ENCODE data around the gene DOCK1.

The DOCK1 gene

GRCh38 chr10:127418536-127419168 lies 513.4 kb downstream of the DOCK1 start:
- TF ChIP-seq CTCF (IDR thresholded peaks at IDR 0.05; ENCODE audit: low read depth, low read length) (no peak), MYC (IDR thresholded peaks at IDR 0.05; ENCODE audit: low read depth, low read length) (no peak), POLR2A (IDR thresholded peaks at IDR 0.05; ENCODE audit: extremely low read depth, insufficient read length) (no peak)
- no peak for DNase-seq (ENCODE audit: low read depth)
- H3K4me3 ChIP-seq (ENCODE audit: low read depth, low read length): no peak overlapping the region

GRCh38 chr10:127420138-127420684 lies 515.0 kb downstream of the DOCK1 start:
- no peak for TF ChIP-seq MYC (IDR thresholded peaks at IDR 0.05; ENCODE audit: low read depth, low read length)
- TF ChIP-seq POLR2A (IDR thresholded peaks at IDR 0.05; ENCODE audit: extremely low read depth, insufficient read length): no peak
- no peak for TF ChIP-seq CTCF (IDR thresholded peaks at IDR 0.05; ENCODE audit: low read depth, low read length)
- TF ChIP-seq MAX (IDR thresholded peaks at IDR 0.05; ENCODE audit: low read depth, low read length): no peak
- H3K4me3 ChIP-seq (ENCODE audit: low read depth, low read length): no peak overlapping the region
- no peak for DNase-seq (ENCODE audit: low read depth)

- no peak overlapping the region for H3K4me3 ChIP-seq (ENCODE audit: low read depth, low read length)
- TF ChIP-seq MAX (IDR thresholded peaks at IDR 0.05; ENCODE audit: low read depth, low read length): no peak
- TF ChIP-seq CTCF (IDR thresholded peaks at IDR 0.05; ENCODE audit: low read depth, low read length): no peak
- TF ChIP-seq MYC (IDR thresholded peaks at IDR 0.05; ENCODE audit: low read depth, low read length): no peak
- TF ChIP-seq POLR2A (IDR thresholded peaks at IDR 0.05; ENCODE audit: extremely low read depth, insufficient read length): no peak
- no peak for DNase-seq (ENCODE audit: low read depth)
These were observed 518.1 kb downstream of the DOCK1 start for GRCh38 chr10:127423218-127423915.

GRCh38 chr10:127424594-127425264 lies 519.5 kb downstream of the DOCK1 start:
- H3K4me3 ChIP-seq (ENCODE audit: low read depth, low read length): no peak overlapping the region
- no peak for TF ChIP-seq MAX (IDR thresholded peaks at IDR 0.05; ENCODE audit: low read depth, low read length)
- TF ChIP-seq MYC (IDR thresholded peaks at IDR 0.05; ENCODE audit: low read depth, low read length): no peak
- no peak for TF ChIP-seq POLR2A (IDR thresholded peaks at IDR 0.05; ENCODE audit: extremely low read depth, insufficient read length)
- TF ChIP-seq CTCF (IDR thresholded peaks at IDR 0.05; ENCODE audit: low read depth, low read length): no peak
- DNase-seq (ENCODE audit: low read depth): no peak

GRCh38 chr10:127426746-127427145 lies 521.5 kb downstream of the DOCK1 start:
- no peak for DNase-seq (ENCODE audit: low read depth)
- H3K4me3 ChIP-seq (ENCODE audit: low read depth, low read length): no peak overlapping the region
- no peak for TF ChIP-seq MAX (IDR thresholded peaks at IDR 0.05; ENCODE audit: low read depth, low read length)
- TF ChIP-seq MYC (IDR thresholded peaks at IDR 0.05; ENCODE audit: low read depth, low read length): no peak
- no peak for TF ChIP-seq CTCF (IDR thresholded peaks at IDR 0.05; ENCODE audit: low read depth, low read length)
- no peak for TF ChIP-seq POLR2A (IDR thresholded peaks at IDR 0.05; ENCODE audit: extremely low read depth, insufficient read length)

Data from NB4 (cell line).